GM21619 (cell line): ENCODE measurements around the gene CBX4.

Experiments used
- ATAC-seq: cut with Tn5 transposase; IDR thresholded peaks from one replicate; pipeline ENCODE4 v1.9.1; 2021; ENCODE audit not compliant: unreplicated experiment

Gene CBX4

DNA sequence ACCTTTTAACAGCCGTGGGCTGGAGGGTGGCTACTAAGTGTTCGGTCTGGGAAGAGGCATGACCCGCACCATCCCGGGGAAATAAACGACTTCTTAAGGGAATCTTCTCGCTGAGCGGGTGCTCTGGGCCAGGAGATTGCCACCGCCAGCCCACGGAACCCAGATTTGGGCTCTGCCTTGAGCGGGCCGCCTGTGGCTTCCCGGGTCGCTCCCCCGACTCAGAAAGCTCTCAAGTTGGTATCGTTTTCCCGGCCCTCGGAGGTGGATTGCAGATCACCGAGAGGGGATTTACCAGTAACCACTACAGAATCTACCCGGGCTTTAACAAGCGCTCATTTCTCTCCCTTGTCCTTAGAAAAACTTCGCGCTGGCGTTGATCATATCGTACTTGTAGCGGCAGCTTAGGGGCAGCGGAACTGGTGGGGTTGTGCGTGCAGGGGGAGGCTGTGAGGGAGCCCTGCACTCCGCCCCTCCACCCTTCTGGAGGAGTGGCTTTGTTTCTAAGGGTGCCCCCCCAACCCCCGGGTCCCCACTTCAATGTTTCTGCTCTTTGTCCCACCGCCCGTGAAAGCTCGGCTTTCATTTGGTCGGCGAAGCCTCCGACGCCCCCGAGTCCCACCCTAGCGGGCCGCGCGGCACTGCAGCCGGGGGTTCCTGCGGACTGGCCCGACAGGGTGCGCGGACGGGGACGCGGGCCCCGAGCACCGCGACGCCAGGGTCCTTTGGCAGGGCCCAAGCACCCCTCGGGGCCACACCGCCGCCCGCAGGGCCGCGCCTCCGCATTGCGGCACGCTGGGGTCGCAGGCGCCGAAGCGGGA is 3.6 kb upstream of the CBX4 start:
- ATAC-seq: no peak

DNA sequence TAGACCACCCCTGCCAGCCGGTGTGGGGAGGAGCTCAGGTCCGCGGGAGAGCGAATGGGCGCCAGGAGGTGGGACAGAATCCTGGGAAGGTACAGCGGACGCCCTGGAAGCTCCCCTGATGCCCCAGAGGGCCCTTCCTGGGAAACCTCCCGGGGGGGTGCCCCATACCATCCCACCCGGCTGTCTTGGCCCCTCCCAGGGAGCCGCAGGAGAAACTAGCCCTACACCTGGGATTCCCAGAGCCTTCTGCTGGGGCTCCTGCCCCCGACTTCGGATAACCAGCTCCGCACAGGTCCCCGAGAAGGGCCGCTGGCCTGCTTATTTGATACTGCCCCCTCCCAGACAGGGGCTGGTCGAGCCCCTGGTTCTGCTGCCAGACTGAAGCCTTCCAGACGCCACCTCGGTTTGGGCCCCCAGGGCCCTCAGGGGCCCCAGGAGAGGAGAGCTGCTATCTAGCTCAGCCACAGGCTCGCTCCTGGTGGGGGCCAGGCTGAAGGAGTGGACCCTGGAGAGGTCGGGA is 3.0 kb upstream of the CBX4 start:
- no peak for ATAC-seq

DNA sequence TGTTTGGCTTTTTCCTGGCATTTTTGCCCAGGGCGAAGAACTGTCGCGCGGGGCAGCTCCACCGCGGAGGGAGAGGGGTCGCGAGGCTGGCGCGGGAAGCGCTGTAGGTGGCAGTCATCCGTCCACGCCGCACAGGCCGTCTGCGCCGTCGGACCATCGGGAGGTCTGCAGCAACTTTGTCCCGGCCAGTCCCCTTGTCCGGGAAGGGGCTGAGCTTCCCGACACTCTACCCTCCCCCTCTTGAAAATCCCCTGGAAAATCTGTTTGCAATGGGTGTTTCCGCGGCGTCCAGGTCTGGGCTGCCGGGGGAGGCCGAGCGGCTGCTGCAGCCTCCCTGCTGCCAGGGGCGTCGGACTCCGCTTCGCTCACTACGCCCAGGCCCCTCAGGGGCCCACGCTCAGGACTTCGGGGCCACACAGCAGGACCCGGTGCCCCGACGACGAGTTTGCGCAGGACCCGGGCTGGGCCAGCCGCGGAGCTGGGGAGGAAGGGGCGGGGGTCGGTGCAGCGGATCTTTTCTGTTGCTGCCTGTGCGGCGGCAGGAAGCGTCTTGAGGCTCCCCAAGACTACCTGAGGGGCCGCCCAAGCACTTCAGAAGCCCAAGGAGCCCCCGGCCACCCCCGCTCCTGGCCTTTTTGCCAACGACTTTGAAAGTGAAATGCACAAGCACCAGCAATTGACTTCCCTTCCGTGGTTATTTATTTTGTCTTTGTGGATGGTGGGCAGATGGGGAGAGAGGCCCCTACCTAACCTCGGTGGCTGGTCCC is 2.3 kb upstream of the CBX4 start:
- no peak for ATAC-seq

DNA sequence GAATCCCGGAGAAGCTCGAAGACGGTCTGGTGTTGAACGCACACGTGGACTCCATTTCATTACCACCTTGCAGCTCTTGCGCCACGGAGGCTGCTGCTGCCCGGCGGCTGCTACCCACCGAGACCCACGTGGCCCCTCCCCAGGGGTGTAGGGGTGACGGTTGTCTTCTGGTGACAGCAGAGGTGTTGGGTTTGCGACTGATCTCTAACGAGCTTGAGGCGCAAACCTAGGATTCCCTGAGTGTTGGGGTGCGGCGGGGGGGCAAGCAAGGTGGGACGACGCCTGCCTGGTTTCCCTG is 1.7 kb upstream of the CBX4 start:
- no peak for ATAC-seq

DNA sequence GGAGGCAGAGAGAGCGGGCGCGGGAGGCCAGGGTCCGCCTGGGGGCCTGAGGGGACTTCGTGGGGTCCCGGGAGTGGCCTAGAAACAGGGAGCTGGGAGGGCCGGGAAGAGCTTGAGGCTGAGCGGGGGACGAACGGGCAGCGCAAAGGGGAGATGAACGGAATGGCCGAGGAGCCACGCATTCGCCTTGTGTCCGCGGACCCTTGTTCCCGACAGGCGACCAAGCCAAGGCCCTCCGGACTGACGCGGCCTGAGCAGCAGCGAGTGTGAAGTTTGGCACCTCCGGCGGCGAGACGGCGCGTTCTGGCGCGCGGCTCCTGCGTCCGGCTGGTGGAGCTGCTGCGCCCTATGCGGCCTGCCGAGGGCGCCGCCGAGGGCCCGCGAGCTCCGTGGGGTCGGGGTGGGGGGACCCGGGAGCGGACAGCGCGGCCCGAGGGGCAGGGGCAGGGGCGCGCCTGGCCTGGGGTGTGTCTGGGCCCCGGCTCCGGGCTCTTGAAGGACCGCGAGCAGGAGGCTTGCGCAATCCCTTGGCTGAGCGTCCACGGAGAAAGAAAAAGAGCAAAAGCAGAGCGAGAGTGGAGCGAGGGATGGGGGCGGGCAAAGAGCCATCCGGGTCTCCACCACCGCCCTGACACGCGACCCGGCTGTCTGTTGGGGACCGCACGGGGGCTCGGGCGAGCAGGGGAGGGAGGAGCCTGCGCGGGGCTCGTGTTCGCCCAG is 1.2 kb upstream of the CBX4 start:
- no peak for ATAC-seq

DNA sequence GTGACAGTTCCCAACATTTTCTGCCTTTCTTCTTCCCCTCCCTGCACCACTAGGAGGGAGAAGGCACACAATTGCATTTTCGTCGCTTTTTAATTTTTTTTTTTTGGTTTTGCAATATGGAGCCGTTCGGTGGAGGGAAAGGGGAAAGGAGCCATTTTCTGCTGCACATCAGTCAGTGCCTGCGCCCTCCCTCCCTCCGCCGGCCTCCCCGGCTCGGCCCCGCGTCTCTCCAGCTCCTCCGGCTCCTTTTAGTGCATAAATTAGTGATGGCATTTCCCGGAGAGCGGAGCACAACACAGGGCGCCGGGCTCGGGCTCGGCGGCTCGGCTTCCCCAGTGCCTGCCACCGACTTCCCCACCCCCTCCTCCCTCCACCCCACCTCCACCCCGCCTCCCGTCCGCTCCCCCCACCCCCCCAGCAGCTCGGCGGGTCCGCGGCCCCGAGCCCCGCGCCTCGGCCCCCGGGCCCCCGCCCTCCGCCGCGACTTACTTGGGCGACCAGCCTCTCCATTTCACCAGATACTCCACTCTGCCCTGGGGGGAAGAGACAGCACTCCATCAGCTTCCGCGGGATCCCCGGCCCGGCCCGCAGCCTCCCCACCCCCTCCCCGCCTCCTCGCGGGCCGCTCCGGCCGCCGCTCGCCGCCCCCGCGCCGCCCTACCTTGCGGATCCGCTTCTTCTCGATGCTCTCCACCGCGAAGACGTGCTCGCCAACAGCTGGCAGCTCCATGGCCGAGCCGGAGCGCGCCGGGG is 542 bp downstream of the CBX4 start:
- peak; percentile 5 for ATAC-seq

DNA sequence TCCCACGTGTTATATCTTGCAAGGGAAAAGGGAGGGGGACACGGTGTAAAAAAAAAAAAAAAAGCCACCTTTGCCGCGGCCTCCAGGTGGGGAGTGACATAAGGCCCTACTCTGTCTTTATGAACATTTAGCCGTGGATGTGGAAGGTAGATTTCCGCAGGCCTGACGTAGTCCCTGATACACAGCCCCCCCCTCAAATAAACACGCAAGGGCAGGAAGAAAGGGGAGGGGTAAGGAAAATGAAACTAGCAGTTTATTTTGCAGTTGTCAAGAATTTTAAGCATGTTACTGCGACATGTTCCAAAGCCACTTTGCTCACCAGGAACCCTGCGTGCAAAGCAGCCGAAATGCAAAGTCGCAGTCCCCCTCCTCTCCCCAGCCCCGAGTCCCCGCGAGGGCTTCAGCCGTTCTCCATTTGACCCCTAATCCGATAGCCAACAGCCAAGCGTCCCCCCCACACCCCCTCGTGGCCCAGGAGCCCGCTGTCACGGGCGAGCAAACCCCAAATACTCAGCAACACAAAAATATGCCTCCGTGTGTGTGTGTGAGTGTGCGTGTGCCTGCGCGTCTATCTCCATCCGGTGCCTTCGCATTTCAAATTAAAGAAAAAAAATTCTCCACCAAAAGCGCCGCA is 1.2 kb downstream of the CBX4 start:
- no peak for ATAC-seq

DNA sequence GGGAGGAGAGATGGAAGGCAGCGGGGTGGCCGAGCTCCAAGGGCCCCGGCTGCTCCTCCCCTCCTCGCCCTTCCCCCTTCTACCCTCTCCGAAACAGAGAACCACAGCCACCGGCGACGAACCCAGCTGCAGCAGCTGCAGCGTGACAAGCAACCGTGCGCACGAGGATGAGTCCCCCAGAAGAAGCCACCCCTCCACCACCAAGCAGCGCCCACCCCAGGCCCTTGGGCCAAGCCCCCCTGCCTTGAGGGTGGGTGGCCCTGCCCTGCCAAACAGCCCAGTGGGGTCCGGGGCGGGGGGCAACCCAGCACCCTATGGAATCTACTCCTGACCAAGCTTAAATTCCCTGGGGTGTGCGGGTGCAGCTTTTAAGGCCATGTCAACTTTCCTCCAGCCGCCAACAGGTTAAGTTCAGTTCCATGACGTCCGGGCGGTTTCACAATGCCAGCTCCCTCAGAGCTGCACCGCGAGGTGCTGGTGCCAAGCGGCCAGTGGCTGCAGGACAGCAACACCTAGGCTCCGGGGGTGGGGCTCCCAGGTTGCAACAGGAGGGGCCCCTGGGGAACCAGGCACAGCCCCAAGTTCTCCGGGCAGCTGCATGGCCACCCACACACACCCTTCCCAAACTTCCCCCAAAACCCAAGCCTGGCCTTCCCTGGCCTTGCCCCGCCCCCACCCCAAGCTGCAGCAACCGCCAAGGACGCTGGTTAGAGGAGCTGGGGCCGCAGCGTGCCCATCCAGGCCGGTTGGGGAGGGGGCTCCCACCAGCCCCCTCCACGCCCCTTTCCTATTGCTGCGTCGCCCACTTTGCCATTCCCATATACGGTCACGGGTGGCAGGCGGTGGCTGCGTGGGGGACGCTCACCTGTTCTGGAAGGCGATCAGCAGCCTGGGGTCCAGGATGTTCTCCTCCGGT is 2.0 kb downstream of the CBX4 start:
- no peak for ATAC-seq

DNA sequence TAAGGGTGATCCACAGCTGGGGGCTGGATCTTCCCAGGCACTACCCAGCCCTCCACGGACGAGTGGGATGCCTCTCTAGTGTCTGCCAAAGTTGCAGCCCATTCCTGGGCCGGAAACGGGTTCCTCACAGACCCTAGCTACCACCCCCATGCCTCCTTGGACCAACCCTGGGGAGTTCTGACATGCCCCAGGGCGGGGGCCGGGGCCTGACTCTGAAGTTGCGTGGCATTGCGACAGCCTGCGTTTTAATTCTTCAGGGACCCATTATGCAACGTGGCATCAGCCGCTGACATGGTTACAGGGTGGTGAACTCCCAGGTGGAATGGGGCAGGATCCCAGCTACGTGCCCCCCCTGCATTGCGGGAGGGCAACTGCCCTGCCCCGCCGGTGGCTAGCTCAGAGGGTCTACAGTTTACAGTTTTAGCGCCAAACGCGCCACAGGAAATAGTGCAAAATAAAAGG is 2.7 kb downstream of the CBX4 start:
- no peak for ATAC-seq

DNA sequence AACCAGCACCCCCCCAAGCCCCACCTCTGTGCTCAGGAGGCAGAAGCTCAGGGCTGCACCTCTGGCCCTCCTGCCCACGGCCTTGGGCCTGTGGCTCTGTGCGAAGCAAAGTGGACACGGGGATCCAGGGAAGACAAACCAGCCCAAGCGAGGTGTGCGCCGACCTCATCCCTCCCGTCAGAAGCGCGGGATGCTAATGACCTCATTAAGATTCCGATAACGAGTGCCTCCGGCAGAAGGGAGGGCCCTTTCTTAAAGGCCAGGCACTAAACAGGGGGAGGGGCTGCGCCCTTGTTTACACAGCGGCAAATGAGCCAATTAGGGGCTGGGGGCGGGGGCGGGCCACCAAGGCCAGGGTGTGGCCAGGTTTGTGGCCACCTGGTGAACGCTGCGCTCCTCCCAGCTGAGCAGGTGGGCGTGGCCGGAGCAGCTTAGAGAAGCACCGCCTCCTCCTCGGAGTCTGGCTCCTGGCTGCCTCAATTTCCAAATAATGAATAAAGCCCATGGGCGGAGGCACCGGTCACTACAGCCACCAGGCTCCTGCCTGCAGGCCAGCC is 3.2 kb downstream of the CBX4 start:
- ATAC-seq: no peak

DNA sequence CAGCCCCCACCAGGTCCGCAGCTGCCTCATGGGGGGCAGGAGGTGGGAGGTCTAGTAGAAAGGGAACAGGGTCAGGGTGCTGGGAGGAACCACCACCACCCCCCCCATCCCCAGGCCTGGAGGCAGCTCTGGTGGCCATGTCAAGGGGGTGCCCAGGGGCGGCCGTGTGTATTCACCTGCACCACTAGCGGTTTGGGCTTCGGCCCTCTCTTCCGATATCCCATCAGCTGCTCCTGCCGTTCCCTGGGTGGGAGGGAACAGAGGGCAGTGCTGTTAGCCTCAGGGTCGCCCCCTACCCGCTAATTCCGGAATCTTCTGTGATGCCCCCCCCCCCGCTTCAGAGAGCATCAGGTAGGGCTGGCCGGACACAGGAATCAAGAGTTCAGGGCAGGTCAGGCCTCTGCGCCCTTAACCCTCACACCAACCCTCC is 3.8 kb downstream of the CBX4 start:
- no peak for ATAC-seq

DNA sequence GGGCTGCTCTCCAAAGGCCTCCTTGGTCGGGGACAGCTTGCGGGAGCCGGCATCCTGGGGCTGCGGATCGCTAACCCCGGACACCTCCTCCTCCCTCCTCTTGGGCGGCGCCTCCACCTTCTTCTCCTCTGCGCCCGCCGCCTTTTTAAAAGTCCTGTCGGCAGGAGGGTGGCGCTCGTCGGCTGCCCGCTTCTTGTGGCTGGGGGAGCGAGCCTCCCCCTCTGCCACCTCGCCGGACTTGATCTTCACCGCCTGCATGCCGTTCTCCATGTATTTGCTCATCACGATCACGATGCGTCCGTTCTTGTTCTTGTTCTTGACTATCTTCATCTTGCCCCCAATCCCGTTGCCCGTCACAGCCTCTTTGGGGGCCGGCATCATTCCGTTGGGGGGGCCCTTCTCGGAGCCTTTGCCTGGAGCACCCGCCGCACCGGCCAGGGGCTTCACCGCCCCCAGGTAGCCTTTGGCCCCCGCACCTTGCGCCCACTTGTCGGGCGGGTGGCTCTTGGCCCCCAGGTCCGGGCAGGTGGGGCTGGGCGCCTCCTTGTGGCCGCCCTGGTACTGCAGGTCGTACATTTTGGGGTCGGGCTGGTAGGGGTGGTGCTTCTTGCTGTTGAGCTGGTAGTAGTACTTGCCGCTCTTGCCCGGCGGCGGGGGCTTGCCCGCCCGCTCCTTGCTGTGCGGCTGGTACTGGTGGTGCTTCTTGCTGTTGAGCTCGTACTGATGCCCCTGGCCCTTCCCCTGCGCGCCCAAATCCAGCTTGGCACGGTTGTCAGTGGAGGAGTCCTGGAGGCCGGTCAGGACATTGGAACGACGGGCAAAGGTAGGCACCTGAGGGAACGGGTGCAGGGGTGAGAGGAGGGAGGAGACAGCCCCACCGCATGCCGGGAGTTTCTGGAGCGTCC is 4.4 kb downstream of the CBX4 start:
- no peak for ATAC-seq

DNA sequence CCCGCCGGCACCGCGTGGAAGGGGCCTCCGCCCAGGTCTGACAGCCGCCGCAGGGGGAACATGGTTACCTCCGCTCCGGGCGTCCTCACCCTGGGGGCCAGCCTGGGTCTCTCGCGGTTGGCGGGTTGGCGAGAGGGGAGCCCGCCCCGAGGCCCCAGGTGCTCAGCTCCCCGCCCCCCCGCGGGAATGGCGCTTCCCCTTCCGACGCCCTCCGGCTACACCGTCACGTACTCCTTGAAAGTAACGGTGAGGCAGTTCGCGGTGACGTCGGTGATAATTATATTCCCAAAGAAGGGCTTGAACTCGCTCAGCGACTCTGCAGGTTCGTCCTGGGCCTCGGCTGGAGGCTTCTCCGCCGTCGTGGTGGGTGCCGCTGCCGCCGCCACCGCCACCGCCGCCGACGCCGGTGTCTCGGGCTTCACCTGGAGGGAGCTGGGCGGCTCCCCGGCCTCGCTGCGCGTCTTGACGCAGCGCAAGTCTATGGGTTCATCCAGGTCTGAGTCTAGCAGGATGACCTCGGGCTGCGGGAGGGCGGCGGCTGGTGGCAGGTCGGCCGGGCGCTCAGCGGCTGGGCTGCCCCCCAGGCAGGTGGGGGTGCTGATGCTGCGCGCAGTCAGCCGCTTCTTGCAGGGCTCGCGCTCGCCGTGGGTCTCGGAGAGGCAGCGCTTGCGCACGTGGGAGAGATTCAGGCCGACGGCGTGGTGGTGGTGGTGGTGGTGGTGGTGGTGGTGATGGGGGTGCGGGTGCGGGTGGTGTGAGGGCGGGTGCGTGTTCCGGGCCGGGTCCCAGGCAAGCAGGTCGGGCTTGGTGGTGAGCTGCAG is 5.3 kb downstream of the CBX4 start:
- ATAC-seq: no peak

DNA sequence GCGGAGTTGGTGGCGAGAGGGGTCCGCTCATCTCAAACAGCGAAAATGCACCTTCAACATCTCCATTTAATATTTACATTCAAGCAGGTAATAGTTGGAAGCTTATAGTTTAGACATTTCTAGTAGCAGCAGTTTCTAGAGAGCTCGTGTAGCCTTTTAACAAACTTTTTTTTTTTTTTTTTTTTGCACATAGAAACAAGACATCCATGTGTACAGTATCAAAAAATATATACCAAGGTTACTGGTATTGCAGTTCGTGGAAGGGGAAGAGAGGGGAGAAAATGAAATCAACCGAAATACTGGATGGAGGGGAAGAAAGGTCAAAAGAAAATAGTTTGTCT is 6.2 kb downstream of the CBX4 start:
- no peak for ATAC-seq

DNA sequence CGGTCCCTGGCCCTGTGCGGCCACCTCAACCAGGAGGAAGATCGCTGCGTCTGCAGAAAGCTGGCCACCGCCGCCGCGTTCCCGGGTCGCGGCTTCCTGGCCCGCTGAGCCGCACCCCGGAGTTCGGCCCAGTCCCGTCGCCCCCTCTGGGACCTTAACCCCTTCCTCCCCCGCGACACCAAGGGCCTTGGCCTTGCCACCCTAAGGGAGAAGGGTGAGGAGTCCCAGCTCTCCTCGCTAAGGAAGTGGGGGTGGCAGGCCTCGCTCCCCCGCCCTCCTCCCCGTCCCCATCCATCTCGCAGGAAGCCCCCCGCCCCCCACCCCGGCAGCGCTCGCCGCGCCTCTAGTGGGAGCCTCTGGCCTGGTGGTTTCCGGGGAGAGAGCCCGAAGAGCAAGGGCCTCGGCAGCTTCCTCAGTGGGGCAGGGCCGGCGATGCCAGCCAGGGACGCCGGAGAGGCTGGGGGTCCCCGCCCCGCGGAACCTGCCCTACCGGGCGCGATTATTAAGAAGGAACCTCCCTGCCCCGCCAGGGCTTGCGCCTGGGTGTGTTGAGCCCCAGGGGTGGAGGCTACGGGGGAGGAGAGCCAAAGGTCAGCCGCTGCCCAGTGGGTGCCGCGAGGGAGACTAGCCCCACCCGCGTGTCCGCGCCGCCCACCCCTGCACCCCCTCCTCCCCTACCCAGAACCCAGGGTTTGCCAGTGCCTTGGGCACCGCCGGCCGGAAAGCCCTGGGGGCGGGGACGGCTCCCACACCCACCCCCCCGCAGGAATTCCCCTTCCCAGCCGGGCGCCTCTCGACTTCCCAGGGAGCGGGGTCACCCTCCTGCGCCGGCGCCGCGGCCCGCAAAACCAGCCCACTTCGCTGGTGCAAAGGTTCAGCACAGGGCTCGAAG is 6.8 kb downstream of the CBX4 start:
- no peak for ATAC-seq
